SKM-1 (cell line): ENCODE results near the gene DBNDD1.
"Not testable (repeated sequence)": the region's sequence is repeated elsewhere in the genome, so short reads cannot be mapped to it uniquely, and the experiment has no call there.

Source experiments
- DNase-seq: peaks from one replicate; lab custom pipeline; 2025; ENCODE audit not compliant: unreplicated experiment; lab: John Stamatoyannopoulos, UW

DBNDD1 gene

DNA sequence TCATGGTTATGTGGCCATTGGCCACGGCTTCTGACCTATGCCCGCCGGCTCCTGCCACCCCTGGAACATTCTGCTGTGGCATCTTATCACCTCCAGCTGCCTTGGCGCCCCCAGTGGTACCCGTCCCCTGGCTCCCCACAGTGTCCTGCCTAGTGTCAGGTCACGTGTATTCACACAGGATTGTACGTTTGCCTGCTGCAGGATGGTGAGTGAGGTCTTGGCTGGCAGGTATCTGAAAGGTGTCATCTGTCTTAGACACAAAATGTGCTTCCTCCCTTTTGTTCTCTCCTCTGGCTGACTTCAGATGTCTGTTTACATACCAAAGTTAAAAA is 24.9 kb downstream of the DBNDD1 start:
- no peak for DNase-seq

DNA sequence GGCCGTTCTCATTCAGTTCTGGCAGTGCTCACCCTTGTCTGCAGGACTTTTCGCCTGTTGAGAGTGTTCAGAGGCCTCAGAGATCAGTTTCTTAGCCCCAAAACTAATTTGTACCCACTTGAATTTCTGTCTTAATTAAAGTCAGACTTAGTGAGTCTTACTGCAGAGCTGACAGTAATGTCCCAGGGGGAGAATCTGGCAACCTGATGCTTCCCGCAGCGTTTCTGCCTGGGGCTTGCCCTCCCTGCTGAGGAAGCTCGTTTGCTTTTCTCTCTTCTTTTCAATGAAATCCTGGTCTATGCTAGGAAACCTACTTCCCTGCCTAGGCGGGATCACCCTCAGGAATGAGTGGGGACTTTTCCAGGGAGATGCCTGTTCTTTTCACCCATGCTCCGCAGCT is 25.3 kb downstream of the DBNDD1 start:
- DNase-seq: no peak

DNA sequence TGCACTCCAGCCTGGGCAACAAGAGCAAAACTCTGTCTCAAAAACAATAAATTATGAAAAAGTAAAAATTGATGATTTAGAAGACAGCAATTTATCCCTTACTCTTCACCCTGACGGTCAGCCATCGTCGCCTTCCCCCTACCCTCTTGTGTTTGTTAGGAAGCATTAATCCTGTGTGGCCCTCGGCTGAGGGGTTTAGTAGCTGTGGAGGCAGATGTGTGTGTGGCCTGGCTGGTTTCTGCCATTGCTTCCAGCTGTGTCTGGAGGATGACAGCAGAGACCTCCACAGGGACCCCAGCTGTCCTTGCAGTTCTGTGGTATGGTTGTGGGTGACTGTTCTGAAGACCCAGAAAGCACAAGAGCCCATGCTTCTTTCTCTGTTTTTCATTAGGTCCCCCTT is 25.9 kb downstream of the DBNDD1 start:
- DNase-seq: no peak

DNA sequence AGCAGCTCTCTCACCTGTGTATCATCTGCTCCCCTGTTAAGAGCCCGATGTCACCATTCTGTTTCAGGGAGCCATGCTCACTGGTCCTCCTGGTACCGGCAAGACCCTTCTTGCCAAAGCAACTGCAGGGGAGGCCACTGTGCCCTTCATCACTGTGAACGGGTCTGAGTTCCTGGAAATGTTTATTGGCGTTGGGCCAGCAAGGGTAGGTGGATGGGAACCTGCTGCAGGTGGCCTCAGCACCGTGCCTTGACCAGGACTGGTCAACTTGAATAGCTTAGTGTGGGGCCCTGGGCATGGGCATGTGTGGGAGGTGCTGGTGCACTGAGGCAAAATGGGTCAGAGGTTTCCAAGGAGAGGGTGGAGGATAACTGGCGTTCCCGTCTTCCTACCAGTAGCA is 28.5 kb downstream of the DBNDD1 start:
- no peak for DNase-seq

DNA sequence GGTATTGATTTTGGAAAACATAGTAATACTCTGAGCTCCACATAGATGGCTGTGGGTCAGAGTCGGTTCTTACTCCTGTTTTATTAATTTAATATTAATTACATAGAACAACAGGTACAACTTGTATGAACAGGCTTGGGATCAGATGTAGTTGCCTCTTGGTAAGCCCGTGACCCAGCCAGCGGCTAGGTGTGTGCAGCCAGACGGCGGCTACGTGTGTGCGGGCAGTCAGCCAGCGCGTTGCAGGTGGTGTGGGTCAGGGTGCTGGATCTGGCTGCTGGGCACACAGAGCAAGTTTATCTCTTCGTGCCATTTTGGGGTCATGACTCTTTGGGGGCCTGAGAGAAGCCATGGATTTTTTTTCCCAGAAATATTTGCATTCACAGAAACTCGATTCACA is 30.3 kb downstream of the DBNDD1 start:
- no peak for DNase-seq

DNA sequence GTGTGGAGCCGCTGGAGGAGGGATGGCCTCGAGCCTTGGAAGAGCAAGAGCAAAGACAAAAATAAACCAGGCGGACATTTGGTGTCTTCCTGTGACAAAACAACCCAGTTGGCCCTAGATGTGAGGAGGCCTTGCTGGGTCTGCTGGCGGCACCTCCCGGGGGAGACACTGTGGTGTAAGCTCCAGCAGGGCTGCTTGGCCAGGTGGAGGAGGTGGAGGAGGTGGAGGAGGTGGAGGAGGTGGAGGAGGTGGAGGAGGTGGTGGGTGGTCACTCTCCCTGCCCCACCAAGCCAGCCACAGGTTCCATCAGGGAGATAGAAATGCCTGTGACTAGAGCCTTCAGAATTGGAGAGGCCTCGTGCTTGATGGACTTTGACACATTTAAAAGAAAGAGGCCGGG is 32.1 kb downstream of the DBNDD1 start:
- DNase-seq: no peak

DNA sequence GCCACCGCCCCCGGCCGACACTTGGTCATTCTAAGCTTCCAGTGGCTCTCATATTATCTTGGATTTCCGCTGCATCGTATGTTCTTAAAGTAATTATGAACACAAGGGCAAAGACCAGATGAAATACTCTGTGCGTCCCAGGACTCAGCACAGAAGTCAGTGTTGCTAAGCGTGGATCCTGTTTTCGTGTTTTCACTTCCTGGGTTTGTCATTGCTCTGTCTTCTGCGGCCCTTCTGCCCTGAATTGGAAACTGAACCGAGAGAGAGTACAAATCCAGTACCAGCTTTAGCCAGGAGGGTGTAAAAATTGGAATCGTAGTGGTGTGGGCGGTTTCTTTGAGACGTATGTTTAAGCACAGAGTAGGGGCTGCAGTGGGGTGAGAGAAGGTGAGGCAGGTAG is 32.7 kb downstream of the DBNDD1 start:
- no peak for DNase-seq

DNA sequence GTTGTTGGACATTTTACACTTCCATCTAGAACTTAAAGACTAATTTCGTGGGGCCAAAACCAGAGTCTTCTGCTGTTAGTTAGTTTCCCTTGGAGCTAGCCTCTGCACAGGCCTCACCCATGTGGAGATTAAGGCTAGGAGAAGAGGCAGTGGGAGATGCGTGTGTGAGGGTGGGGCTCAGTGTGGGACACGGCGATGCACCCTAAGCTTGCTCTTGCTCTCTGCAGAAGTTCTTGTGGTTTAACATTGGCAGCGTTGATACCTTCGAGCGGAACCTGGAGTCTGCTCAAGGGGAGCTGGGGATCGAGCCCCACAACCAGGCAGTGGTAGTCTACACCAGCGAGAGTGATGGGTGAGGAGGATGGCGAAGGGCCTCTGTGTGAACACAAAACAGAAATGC is 34.0 kb downstream of the DBNDD1 start:
- DNase-seq: no peak

DNA sequence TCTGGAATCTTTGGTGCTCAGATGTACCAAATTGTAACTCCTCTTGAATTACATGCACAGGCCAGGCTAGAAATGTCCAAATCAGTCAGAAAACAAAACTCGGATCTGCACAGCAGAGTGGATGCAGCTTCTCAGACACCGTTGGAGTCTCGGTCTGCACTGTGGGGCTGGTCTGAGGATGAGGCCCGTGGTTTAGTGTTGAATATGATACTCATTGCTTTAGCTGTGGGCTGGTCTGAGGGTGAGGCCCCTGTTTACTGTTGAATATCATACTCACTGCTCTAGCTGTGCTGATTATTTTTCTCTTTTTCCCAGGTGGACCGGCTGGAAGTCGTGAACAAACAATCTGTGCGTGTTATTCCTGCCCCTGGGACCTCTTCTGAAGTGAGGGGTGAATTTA is 35.0 kb downstream of the DBNDD1 start:
- DNase-seq: no peak

DNA sequence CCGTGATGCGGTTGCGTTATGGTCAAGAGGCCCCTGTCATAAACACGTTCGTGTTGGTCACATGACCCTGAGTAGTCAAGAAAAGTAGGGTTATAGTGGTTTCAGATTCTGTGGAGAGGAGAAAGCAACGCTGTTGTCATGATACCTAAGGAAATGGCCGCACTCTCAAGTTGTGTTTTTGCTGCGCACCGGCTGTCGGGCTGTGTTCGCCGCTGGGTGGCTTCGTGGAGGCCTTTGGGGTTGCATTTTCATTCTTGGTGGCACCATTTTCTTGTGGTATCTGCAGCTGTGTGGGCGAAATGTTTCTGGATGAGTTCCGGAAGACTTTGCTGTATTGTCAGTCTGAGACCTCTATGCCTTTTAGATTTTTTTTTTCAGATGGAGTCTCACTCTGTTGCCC is 35.7 kb downstream of the DBNDD1 start:
- DNase-seq: no peak

DNA sequence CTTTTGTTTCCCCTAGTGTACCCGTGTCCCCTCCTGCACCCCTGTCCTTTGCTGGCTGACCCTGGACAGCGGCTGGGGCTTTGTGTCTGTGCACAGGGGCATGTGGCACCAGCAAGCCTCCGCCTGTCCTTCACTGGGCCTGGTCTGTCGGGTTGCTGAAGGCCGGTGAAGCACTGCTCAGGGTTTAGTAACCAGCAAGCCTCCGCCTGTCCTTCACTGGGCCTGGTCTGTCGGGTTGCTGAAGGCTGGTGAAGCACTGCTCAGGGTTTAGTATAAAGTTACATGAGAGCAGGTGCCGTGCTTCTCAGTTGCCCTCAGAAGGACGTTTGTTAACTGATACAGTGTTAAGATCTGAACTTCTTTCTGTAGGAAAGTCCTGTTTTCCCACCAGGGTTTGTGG is 36.9 kb downstream of the DBNDD1 start:
- DNase-seq: no peak

DNA sequence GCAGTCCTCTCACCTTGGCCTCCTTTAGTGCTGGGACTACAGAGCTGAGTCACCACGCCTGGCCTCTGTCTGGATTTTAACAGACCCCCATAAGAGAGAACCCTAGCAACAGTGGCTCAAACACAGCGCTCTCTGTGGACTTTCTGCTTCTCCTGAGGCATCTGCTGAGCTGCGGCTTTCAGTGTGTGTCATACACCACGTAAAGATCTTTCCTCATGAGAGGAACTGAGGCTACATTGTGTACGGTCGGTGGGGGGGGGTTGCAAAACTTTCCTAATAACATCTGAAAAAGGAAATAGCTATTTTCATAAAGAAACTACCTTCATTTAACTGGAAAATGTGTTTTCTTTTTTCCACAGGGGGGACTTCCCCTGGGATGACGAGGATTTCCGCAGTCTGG is 37.8 kb downstream of the DBNDD1 start:
- no peak for DNase-seq

DNA sequence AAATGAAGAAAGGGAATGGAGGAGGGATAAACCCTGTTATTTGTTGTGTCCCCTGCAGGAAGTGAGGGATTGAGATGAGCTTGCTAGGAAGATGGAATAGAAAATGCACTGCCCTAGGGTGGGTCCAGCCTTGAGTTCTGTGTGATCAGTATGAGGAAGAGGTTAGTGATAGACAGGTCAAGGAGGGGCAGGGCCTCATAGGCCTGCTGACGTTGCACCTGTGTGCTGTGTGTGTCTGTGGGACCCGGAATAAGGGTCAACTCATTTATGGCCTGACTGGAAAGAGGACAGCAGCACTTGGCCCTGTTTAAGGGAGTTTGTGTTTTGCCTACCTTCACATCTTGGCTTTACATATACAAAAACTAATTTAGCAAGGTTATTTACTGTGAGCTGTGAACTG is 44.4 kb downstream of the DBNDD1 start:
- DNase-seq: no peak

DNA sequence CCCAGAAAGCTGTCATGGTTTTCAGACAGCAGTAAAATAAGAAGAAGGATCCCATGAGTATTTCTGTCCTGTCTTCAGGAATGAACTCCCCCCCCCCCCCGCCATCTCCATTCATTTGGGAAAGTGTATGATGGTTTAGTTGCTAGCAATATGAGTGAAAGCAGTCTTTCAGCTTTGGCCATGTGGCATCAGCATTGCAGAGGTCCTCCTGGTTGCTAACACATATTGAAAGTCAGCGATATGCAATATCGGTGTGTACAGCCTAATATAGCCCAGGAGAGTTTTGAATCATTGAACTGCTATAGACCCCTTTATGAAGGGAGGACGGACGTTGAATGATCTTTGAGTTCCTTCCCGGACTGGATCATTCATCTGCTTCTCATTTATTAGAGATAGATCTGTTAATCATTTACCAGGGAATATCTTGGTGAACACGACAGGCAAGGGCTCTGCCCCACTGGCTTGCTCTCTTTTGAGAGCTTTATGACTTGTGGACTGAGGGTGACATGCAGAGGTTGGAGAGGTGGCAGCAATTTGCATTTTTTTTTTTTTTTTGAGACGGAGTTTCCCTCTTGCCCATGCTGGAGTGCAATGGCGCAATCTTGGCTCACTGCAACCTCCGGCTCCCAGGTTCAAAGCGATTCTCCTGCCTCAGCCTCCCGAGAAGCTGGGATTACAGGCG is 45.5 kb downstream of the DBNDD1 start:
- no peak for DNase-seq

DNA sequence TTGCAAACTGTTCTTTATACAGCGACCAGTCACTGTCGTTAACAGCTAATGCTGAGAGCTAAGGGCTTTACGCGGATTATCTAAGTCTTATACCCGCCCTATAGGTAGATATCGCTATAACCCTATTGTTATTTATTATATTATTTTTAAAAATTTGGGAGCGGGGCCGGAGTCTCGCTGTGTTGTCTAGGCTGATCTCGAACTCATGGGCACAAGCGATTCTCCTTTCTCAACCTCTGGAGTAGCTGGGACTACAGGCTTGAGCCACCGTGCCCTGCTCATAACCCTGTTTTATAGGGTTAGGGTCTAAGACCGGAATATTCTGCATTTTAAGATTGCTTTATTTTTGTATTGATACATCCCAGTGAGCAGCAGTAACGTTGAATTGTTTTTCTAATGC is 46.0 kb downstream of the DBNDD1 start:
- DNase-seq: no peak

DNA sequence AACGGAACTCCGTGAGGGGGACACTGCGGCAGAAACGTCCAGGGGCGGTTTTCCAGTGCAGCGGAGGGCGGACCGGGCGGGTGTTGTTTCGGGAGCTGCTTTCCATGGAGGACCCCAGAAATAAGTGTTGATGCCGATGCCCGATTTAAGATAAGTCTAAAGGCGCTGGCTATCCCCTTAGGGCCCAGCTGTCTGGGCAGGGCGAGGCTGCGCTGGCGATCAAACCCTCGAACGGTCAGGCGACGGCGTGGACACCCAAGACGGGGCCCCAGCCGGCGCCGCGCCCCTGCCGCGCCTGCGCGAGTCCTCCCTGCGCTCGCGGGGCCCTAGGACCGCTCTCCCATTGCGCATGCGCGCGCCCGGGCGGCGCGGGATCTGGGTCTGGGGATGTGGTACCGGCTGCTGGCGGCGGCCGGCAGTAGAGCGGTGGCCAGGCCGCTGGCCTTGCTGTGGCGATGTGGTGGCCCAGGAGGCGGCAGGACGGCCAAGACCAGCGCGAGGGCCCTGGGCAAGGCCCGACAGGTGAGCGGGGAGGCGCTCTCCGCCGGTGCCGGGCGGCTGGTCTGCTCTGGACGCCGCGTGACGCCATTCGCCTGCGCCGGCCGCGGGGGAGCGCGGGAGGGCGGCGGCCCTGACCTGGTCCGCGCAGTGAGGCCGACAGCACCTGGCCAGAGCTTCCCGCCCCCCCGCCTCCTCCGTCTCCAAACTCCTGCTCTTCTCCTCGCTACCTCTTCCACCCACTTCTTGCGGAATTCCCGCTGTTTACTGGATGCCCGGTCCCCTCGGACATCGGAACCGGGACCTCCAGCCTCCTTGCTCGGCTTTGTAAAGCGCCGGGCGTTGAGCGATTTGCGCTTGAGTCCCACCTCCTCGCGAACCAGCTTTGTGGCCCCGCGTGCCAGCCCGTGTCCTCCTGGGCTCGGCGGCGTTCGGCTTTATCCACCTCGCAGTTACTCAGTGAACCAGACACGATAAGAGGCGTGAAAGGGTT is 46.7 kb downstream of the DBNDD1 start:
- DNase-seq: peak; percentile 69

DNA sequence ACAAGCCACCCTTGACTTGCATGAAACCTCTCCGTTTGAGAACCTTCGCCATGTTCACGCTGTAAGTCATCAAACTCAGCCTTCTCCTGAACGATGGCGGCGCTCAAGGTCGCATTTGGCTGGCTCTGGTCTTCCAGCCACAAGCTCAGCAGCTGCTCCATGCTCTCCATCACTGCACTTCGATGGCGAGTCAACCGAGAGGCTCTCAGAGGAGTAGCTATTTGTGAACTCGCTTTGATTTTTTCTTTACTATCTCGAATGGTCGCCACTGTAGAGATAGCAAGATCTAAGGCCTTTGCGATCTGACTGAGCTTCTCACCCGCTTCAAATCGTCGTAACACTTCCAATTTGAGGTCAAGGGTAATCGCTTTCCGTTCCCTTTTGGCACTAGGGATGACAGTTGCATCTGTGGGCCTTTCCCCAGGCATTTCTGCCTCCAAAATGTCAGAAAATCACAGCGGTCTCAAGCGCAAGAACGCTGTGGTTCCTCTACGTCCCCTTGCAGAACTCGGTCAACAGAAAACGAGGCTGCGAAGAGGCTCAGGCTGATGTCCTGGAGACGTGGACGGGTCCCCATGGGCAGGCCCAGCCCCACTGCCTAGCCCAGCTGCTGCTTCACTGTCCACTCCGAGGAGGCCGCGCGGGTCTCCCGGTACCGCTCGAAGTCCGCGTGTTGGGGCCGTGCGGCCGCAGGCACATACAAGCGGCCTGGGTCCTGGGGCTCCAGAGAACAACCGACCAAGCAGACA is 47.6 kb downstream of the DBNDD1 start:
- no peak for DNase-seq

DNA sequence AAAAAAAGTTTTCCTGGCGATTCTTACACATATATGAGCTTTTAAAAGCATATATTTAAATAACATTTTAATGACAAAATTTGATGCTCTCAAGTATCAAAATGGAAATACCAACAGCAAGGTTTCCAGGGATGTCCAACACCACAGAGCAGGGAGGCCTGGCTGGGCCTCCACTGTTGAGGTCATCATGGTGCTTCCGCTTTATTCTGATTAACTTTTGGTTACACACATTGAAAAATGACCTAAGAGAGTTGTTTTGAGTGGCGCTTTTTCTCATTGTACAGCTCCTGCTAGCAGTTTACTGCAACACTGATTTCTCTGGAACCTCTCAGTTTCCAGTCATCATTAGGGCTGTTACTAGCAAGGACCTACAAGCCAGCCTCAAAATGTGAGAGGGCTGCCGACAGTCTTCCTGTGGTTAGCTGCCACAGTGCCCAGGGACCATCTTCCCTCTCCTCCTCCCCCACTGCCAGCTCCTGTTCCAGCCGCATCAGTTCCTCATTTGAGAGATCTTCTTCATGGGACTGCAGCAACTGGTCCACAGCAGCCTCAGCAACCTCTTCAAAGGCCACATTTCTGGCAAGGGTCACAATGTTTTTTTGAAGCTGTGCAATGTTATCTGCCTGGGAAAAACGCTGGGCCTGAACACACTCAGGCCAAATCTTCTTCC is 49.4 kb downstream of the DBNDD1 start:
- DNase-seq: peak; percentile 75

DNA sequence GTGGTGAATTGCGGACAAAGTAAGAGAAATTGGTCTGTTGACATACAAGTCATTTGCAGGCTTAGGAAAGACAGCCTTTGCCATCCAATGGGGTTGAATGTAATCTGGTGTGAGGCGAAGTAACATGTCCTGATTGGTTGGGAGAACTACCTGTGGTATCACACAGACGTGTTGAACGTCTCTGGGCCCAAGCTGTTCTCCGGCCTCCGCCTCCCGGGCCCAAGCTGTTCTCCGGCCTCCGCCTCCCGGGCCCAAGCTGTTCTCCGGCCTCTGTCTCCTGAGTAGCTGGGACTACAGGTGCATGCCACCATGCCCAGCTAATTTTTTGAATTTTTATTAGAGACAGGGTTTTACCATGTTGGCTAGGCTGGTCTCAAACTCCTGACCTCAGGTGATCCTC is 51.2 kb downstream of the DBNDD1 start:
- not testable (repeated sequence) for DNase-seq

DNA sequence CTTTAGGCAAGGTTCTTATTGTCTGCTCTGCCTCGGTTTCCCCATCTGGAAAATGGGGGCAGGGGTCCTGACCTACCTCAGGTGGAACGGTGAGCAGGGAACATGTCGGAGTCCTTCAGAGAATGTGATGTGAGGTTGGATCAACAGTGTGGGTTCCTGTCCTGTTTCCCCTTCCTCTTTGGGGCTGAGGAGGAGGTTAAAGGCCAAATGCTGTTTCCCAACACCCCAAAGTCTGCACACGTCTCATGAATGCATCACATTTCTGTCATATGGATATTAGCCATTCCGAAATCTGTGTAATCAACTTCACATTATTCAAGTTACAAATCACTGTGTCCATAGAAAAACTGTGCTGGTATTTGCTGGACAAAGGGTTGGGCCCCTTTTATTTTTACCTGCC is 51.8 kb downstream of the DBNDD1 start:
- not testable (repeated sequence) for DNase-seq

DNA sequence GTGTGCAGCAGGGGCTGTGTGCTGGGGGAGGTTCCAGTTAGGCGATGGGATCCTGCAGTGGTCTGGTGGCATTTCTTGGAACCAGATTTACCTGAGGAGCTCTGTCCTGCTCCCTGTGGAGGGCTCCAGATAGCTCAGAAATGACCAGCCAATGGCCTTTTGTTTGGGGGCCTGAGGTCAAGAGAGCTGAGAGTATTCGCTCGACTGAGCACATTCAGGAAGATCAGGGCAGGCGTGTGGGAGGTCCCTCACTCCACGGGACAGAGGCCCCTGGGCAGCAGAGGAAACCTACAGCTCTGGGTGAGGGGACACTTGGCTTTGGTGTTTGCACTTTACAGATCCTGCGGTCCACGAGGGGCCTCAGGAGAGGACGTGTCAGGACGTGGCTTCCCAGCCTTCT is 52.5 kb downstream of the DBNDD1 start:
- DNase-seq: no peak
